Activated naive CD4-positive, alpha-beta T cell treated with Interleukin-2 at 50 U/mL for 16 hours (primary cell): Measurements from ENCODE around the gene NDFIP2.

ENCODE experiments used
- DNase-seq: peaks from one replicate; pipeline ENCODE4 v3.0.0-alpha.2; 2020

NDFIP2 gene

DNA sequence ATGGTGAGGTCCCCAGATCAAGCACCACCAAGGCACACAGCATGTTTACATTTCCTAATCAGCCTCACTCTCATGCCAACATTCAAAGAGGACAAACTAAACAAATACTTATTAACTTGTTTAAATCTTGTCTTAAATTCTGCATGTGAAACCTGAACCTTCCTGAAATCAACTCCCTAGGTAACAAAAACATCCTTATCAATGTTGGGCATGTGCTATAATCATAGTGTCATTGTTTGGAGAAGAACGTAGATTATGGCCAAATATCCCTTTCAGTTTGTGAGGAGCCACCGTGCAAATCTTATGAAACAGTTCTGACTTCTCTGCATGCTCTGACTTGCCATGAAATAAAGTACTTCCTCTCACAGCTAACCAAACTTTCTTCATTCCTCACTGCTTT, 123.8 kb downstream of the NDFIP2 start:
- no peak for DNase-seq
